Dendritic cell treated with granulocyte-macrophage colony-stimulating factor and Interleukin-4, amounts not matched to agents 40 ng/mL and 50 ng/mL, for 4 days (primary cell): ENCODE results near the gene CARHSP1.
"Not testable (repeated sequence)": the region's sequence is repeated elsewhere in the genome, so short reads cannot be mapped to it uniquely, and the experiment has no call there.

Source experiments
- H3K27ac Mint-ChIP-seq: one replicate; pipeline ENCODE4 v1.8.0; 2022; ENCODE audit warnings: mild to moderate bottlenecking, mixed read lengths
- H3K27me3 Mint-ChIP-seq: one replicate; pipeline ENCODE4 v1.8.0; 2022; ENCODE audit warnings: mild to moderate bottlenecking, mixed read lengths
- H3K36me3 Mint-ChIP-seq: one replicate; pipeline ENCODE4 v1.8.0; 2022; ENCODE audit warnings: low read depth, mixed read lengths
- H3K4me1 Mint-ChIP-seq: one replicate; pipeline ENCODE4 v1.8.0; 2022; ENCODE audit warnings: low read depth, mixed read lengths
- H3K4me3 Mint-ChIP-seq: one replicate; pipeline ENCODE4 v1.8.0; 2022; ENCODE audit warnings: mild to moderate bottlenecking, moderate library complexity, mixed read lengths
- H3K9me3 Mint-ChIP-seq: one replicate; pipeline ENCODE4 v1.8.0; 2022; ENCODE audit warnings: mixed read lengths
- intact Hi-C: fragments of 100-400 bp; cut with micrococcal nuclease; formaldehyde crosslinking; loops from one replicate; pipeline ENCODE4 v1.15.0; 2022

Gene CARHSP1

GRCh38 chr16:8887952-8888560 is 19.2 kb upstream of the CARHSP1 start:
- no peaks in the 10 kb centered on the region for H3K9me3 Mint-ChIP-seq
- peaks cover 24% of the 10 kb centered on the region for H3K27me3 Mint-ChIP-seq
- no peak overlapping the region for H3K27ac Mint-ChIP-seq
- H3K4me3 Mint-ChIP-seq = no peak overlapping the region
- peaks cover 52% of the 10 kb centered on the region for H3K36me3 Mint-ChIP-seq
- intact Hi-C loops = no loop called here
- H3K4me1 Mint-ChIP-seq = peaks cover 7% of the 10 kb centered on the region

- peaks cover 24% of the 10 kb centered on the region for H3K27me3 Mint-ChIP-seq
- intact Hi-C loops = no loop called here
- no peak overlapping the region for H3K4me3 Mint-ChIP-seq
- H3K9me3 Mint-ChIP-seq = no peaks in the 10 kb centered on the region
- peaks cover 45% of the 10 kb centered on the region for H3K36me3 Mint-ChIP-seq
- H3K4me1 Mint-ChIP-seq = peaks cover 7% of the 10 kb centered on the region
- no peak overlapping the region for H3K27ac Mint-ChIP-seq
Observed at GRCh38 chr16:8887431-8887765, 18.6 kb upstream of the CARHSP1 start.

- Mint-ChIP-seq H3K4me1 (peaks cover 7% of the 10 kb centered on the region), H3K36me3 (peaks cover 39% of the 10 kb centered on the region), H3K27me3 (peaks cover 24% of the 10 kb centered on the region), H3K4me3 (no peak overlapping the region), H3K9me3 (no peaks in the 10 kb centered on the region), H3K27ac (no peak overlapping the region)
- intact Hi-C loops = no loop called here
Observed at GRCh38 chr16:8886593-8887430, 18.0 kb upstream of the CARHSP1 start.

GRCh38 chr16:8885674-8886592 is 17.1 kb upstream of the CARHSP1 start:
- intact Hi-C loops = no loop called here
- Mint-ChIP-seq H3K27ac (no peak overlapping the region), H3K4me1 (peaks cover 7% of the 10 kb centered on the region), H3K9me3 (no peaks in the 10 kb centered on the region), H3K27me3 (peaks cover 24% of the 10 kb centered on the region), H3K36me3 (peaks cover 30% of the 10 kb centered on the region), H3K4me3 (no peak overlapping the region)

- Mint-ChIP-seq H3K4me3 (no peak overlapping the region), H3K36me3 (peaks cover 10% of the 10 kb centered on the region), H3K27ac (no peak overlapping the region), H3K27me3 (peaks cover 23% of the 10 kb centered on the region), H3K4me1 (peaks cover 7% of the 10 kb centered on the region), H3K9me3 (no peaks in the 10 kb centered on the region)
- intact Hi-C loops = loop anchor here (5.0 kb wide), 1 partner anchor 221 kb away; no protein-coding TSS in a partner anchor
Observed at GRCh38 chr16:8882725-8883377, 14.0 kb upstream of the CARHSP1 start.

- H3K36me3 Mint-ChIP-seq = peaks cover 3% of the 10 kb centered on the region
- no peak within 1 kb of the TSS for H3K27ac Mint-ChIP-seq
- no peak within 1 kb of the TSS for H3K4me3 Mint-ChIP-seq
- peaks cover 3% of the 10 kb centered on the region for H3K4me1 Mint-ChIP-seq
- H3K27me3 Mint-ChIP-seq = peaks cover 18% of the 10 kb centered on the region
- intact Hi-C loops = loop anchor here (5.0 kb wide), 1 partner anchor 220 kb away; no protein-coding TSS in a partner anchor
- no peaks in the 10 kb centered on the region for H3K9me3 Mint-ChIP-seq
Observed at GRCh38 chr16:8882041-8882617, 13.3 kb upstream of the CARHSP1 start, which contains the start of gene LITAFD. TSS of gene LITAFD (plus strand) at chr16:8882351. CDS start at chr16:8884356, 2,005 bp downstream.

GRCh38 chr16:8880839-8881510 is 12.2 kb upstream of the CARHSP1 start:
- Mint-ChIP-seq H3K27me3 (peaks cover 7% of the 10 kb centered on the region), H3K36me3 (no peaks in the 10 kb centered on the region), H3K27ac (no peak overlapping the region), H3K4me3 (no peak overlapping the region), H3K9me3 (no peaks in the 10 kb centered on the region), H3K4me1 (no peaks in the 10 kb centered on the region)
- intact Hi-C loops = loop anchor here (1.0 to 5.0 kb wide), 2 partner anchors 219 to 314 kb away; no protein-coding TSS in a partner anchor

GRCh38 chr16:8878523-8878911 is 9.7 kb upstream of the CARHSP1 start:
- H3K27me3 Mint-ChIP-seq = peaks cover 5% of the 10 kb centered on the region
- no peaks in the 10 kb centered on the region for H3K4me1 Mint-ChIP-seq
- H3K36me3 Mint-ChIP-seq = no peaks in the 10 kb centered on the region
- no peak overlapping the region for H3K27ac Mint-ChIP-seq
- H3K4me3 Mint-ChIP-seq = no peak overlapping the region
- intact Hi-C loops = no loop called here
- no peaks in the 10 kb centered on the region for H3K9me3 Mint-ChIP-seq

- H3K36me3 Mint-ChIP-seq = no peaks in the 10 kb centered on the region
Observed at GRCh38 chr16:8877894-8878522, 9.2 kb upstream of the CARHSP1 start.

GRCh38 chr16:8875317-8875716 is 6.5 kb upstream of the CARHSP1 start:
- H3K4me1 Mint-ChIP-seq, H3K4me3 Mint-ChIP-seq, H3K36me3 Mint-ChIP-seq, H3K9me3 Mint-ChIP-seq, H3K27ac Mint-ChIP-seq, intact Hi-C loops, H3K27me3 Mint-ChIP-seq: not testable (repeated sequence)

More at GRCh38 chr16:8877894-8878522, 9.2 kb upstream of the CARHSP1 start:
- H3K9me3 Mint-ChIP-seq = no peaks in the 10 kb centered on the region
- H3K4me1 Mint-ChIP-seq = no peaks in the 10 kb centered on the region
- peaks cover 5% of the 10 kb centered on the region for H3K27me3 Mint-ChIP-seq
- no peak overlapping the region for H3K4me3 Mint-ChIP-seq
- intact Hi-C loops = no loop called here
- no peak overlapping the region for H3K27ac Mint-ChIP-seq

GRCh38 chr16:8874388-8874787 is 5.6 kb upstream of the CARHSP1 start:
- Mint-ChIP-seq H3K27me3 (peaks cover 5% of the 10 kb centered on the region), H3K4me3 (no peak overlapping the region), H3K36me3 (no peaks in the 10 kb centered on the region), H3K9me3 (no peaks in the 10 kb centered on the region), H3K4me1 (peaks cover 16% of the 10 kb centered on the region), H3K27ac (no peak overlapping the region)
- intact Hi-C loops = no loop called here

- H3K9me3 Mint-ChIP-seq, H3K27ac Mint-ChIP-seq, H3K4me3 Mint-ChIP-seq, H3K36me3 Mint-ChIP-seq, intact Hi-C loops, H3K27me3 Mint-ChIP-seq: not testable (repeated sequence)
- H3K4me1 Mint-ChIP-seq = peaks cover 20% of the 10 kb centered on the region
Observed at GRCh38 chr16:8873866-8874195, 5.0 kb upstream of the CARHSP1 start.
